ENCODE results near the gene MACROH2A2. TPM values are rescaled to one million over a fixed set of nuclear protein-coding genes. Genes with fewer than 3 reads are reported as not detected.

Gene MACROH2A2
- total RNA-seq, 2 donors from 2014 or later, result 17.3 to 19.6 TPM

- no peak overlapping the region for H3K27ac ChIP-seq
- H3K4me3 ChIP-seq, result no peak overlapping the region
- H3K4me1 ChIP-seq, result no peaks in the 10 kb centered on the region
- DNase-seq (ENCODE audit: low spot score), result no peak
- TF ChIP-seq CTCF (IDR thresholded peaks at IDR 0.05), result no peak
- peaks cover 44% of the 10 kb centered on the region for H3K36me3 ChIP-seq
- H3K9me3 ChIP-seq, result no peaks in the 10 kb centered on the region
- H3K27me3 ChIP-seq, result no peaks in the 10 kb centered on the region
These were observed 56.6 kb downstream of the MACROH2A2 start for GRCh38 chr10:70109064-70109729.

GRCh38 chr10:70111496-70111895 lies 58.9 kb downstream of the MACROH2A2 start:
- Histone ChIP-seq H3K9me3 (no peaks in the 10 kb centered on the region), H3K4me3 (no peak overlapping the region), H3K27me3 (no peaks in the 10 kb centered on the region), H3K27ac (no peak overlapping the region), H3K4me1 (no peaks in the 10 kb centered on the region), H3K36me3 (peaks cover 55% of the 10 kb centered on the region)
- no peak for DNase-seq (ENCODE audit: low spot score)
- TF ChIP-seq CTCF (IDR thresholded peaks at IDR 0.05), result no peak

GRCh38 chr10:70112071-70112470 lies 59.4 kb downstream of the MACROH2A2 start:
- no peak for TF ChIP-seq CTCF (IDR thresholded peaks at IDR 0.05)
- no peaks in the 10 kb centered on the region for H3K27me3 ChIP-seq
- H3K4me1 ChIP-seq, result no peaks in the 10 kb centered on the region
- no peaks in the 10 kb centered on the region for H3K9me3 ChIP-seq
- DNase-seq (ENCODE audit: low spot score), result no peak
- no peak overlapping the region for H3K27ac ChIP-seq
- no peak overlapping the region for H3K4me3 ChIP-seq
- peaks cover 55% of the 10 kb centered on the region for H3K36me3 ChIP-seq

GRCh38 chr10:70114902-70115301 lies 62.3 kb downstream of the MACROH2A2 start:
- Histone ChIP-seq H3K36me3 (peaks cover 65% of the 10 kb centered on the region), H3K27me3 (no peaks in the 10 kb centered on the region), H3K4me1 (no peaks in the 10 kb centered on the region), H3K4me3 (no peak overlapping the region), H3K27ac (no peak overlapping the region), H3K9me3 (no peaks in the 10 kb centered on the region)
- TF ChIP-seq CTCF (IDR thresholded peaks at IDR 0.05), result no peak
- no peak for DNase-seq (ENCODE audit: low spot score)

GRCh38 chr10:70115948-70116682 lies 63.5 kb downstream of the MACROH2A2 start:
- H3K36me3 ChIP-seq, result peaks cover 60% of the 10 kb centered on the region
- no peaks in the 10 kb centered on the region for H3K9me3 ChIP-seq
- H3K27ac ChIP-seq, result no peak overlapping the region
- DNase-seq (ENCODE audit: low spot score), result no peak
- TF ChIP-seq CTCF (IDR thresholded peaks at IDR 0.05), result peak; percentile 84 to 87
- no peaks in the 10 kb centered on the region for H3K4me1 ChIP-seq
- no peaks in the 10 kb centered on the region for H3K27me3 ChIP-seq
- H3K4me3 ChIP-seq, result no peak overlapping the region
